GM18505 (cell line): Measurements from ENCODE around the gene SNX24.
A peak's percentile ranks its signal among the peaks of the same experiment; 100 is the strongest.
"Not testable (repeated sequence)": the region's sequence is repeated elsewhere in the genome, so short reads cannot be mapped to it uniquely, and the experiment has no call there.

Source experiments
- ATAC-seq: cut with Tn5 transposase; IDR thresholded peaks from one replicate; pipeline ENCODE4 v1.9.1; 2021; ENCODE audit not compliant: unreplicated experiment
- POLR2A ChIP-seq: IDR thresholded peaks from 4 replicates; pipeline ENCODE4 v1.6.1; 2011; ENCODE audit warnings: borderline replicate concordance; ENCODE audit not compliant: insufficient read depth, insufficient read length; ENCODE audit errors: extremely low read depth

The SNX24 gene

DNA sequence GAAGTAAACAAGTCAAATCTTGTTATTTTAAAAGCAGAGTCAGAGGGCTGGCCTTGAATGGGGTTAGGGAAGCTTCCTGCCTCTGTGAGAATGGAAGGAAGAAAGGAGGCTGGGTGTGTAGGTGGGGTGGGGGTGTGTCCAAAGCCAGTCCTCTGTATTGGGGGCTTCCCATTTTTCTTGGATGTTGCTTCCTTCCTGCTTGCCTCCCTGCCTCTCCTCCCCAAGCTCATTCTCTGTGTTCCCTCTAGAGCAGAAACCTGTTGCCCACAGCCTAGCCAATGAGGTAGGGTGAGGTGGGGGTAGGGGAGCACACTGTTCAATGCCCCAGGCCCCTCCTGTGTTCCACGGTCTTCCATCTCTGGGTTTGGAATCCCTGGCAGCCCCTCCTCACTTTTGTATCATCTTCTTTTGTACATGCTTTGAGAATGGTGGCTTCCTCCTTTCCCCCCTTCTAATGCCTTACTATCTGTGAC lies 39.7 kb downstream of the SNX24 start:
- no peak for ATAC-seq
- TF ChIP-seq POLR2A = no peak

DNA sequence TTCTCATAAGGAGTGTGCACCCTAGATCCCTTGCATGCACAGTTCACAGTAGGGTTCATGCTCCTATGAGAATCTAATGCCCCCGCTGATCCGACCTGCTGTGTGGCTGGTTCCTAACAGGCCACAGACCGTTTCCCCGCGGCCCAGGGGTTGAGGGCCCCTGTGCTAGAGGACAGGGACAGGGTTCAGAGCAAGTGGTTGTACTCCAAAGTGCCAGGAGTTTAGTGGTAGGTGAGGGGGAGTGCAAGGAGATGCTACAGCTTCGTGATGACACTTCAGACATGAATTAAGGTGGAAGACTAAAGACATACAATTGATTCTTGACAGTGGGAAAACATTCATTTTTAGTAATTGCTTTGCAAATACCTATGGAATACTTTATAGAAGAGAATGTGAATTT lies 40.5 kb downstream of the SNX24 start:
- no peak for ATAC-seq

DNA sequence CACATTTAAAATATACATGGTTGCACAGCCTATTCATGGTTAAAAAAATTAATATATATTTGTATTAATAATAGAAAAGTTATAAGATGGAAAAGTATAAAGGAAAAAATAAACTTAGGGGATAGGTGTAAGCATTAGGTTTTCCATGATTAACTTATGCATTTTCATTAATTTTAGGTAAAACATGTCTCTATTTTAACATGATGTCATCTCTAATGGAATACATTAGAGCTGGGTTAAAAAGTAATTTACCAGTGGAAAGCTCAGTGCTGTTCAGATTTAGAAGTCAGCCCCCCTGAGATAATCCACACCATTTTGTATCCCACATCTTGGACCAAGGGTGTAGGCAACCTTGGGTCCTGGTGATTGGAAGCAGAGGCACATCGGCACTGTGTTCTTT lies 49.7 kb downstream of the SNX24 start:
- ATAC-seq = no peak
- TF ChIP-seq POLR2A = no peak

More for the DNA sequence above, 40.5 kb downstream of the SNX24 start:
- TF ChIP-seq POLR2A = no peak

DNA sequence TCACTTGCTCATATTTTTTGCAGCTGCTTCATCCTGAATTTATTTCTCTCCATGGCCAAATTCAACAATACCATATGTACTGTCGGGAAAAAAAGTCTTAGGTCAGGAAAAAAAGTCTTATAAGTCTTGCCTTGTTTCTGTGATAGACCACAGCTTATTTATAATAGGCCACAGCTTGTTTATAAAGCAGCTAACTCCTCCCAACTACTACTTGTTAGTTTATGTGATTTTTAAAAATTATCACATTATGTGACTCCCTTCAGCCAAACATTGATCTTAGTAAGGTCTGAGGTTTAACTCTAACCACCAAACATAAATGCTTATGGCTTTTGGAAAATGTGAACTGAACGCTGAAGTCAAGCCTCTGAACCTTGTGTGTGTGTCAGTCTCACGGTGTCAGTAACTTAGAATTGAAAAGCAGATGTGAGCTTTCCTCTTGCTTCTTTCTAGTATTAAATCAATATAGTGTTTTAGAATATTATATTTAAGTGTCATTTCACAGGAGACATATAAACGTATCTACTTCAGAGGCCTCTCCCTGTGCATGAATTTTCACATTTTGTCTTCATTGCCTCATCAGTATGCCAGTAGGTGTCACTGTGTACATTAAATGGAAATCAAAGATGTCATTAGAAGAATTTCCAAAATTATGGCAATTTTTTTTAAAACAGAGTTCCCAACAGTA lies 51.3 kb downstream of the SNX24 start:
- no peak for TF ChIP-seq POLR2A
- no peak for ATAC-seq

DNA sequence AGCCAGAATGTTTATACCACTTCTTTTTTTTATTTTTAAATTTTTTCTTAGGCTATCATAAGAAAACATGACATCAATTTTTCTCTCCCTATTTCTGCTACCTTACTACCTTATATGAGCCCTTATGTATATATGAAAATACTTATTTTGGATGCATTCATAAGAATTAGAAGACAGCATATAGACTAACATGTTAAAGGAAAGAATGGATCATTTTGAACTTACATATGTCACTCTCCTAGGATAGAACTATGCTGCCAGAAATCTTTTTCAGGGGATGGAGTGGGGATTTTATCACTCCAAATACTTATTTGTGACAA lies 51.8 kb downstream of the SNX24 start:
- TF ChIP-seq POLR2A = no peak

DNA sequence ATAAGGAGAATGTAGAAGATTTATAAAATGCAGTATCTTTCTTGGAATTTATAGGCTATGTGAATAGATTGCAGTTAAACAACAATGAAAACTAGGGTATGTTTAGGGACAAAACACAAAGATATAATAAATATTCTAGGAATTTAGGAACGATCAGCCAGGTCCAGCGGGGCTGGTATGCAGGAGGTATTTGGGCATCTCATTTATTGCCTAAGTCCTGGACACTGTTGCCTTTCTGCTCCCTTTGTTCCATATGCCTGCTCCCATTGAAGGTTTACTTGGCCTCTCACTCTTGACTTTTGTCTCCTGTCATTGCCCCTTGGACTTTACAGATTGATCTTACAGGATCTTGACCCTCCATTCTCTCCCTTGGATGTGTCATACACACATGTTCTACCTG lies 55.9 kb downstream of the SNX24 start:
- TF ChIP-seq POLR2A = no peak
- no peak for ATAC-seq

More for the DNA sequence above, 51.8 kb downstream of the SNX24 start:
- ATAC-seq = no peak

DNA sequence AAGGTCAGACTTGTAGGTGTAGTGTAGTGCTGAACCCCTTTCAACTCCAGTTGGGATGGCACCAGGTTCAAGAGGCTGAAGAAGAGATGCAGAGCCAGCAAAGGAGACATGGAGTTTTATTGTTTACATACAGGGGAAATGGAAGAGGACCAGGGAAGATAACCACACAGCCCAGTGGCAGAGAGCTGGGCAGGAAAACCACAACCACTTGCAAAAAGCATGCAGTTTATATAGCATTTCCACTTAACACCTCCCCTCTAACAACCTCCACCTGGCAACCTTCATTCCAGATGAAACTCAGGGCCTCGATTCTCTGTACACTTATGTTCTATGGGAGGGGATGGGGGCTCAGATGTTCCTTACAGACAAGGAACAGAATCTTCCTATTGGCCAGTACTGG lies 56.9 kb downstream of the SNX24 start:
- no peak for ATAC-seq
- no peak for TF ChIP-seq POLR2A

DNA sequence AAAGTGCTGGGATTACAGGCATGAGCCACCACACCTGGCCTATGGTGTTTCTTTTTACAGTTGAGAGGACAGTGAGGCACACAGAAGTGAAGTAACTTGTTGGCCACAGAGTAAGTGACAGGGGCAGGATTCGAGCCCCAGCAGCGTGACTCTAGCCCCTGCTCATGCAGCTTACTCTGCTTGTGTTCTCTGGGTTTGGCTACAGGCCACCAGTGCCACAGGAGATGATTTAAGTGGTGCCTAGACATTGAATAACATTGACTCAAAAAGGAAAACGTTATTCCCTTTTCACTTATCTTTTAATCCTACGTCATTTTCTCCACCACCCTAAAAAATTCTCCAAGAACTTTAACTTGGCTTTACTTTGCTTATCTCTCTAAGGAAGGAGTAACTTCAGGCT lies 61.4 kb downstream of the SNX24 start:
- no peak for TF ChIP-seq POLR2A
- no peak for ATAC-seq

DNA sequence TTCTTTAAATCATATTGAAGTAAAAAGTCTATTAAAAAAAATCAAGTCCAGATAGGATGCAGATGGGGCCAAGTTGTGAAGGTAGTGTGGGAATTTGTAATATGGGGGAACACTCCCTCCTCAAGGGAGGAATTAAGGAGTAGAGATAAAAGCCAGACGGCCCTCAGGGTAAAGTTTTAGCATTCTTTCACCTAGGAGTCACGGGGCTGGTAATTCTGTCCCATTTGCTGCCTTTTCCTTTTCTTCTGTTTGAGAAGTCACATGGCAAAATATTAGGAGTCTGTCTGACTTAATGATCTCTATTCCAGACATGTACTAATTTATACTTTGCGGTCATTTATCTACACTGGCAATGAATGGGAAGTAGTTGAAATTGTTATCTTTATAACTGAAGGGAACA lies 61.9 kb downstream of the SNX24 start:
- no peak for ATAC-seq
- no peak for TF ChIP-seq POLR2A

DNA sequence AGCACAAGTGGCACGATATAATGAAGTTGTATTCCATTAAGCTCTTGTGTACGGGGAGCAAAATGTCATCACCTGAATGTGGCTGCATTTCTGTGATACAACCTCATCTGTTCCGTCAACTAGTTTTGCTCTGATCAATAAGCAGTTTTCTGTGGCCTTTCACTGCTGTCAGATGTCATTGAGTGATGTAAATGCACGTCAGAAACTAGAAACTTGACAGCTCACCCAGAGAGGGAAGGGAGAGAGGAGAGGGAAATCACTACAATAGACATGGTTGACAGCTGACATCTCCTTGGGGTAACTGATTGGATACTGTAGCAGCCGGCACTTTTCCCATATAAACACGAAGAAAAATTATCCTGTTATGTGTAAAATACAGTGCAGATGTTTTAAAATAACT lies 62.7 kb downstream of the SNX24 start:
- no peak for ATAC-seq
- TF ChIP-seq POLR2A = no peak

DNA sequence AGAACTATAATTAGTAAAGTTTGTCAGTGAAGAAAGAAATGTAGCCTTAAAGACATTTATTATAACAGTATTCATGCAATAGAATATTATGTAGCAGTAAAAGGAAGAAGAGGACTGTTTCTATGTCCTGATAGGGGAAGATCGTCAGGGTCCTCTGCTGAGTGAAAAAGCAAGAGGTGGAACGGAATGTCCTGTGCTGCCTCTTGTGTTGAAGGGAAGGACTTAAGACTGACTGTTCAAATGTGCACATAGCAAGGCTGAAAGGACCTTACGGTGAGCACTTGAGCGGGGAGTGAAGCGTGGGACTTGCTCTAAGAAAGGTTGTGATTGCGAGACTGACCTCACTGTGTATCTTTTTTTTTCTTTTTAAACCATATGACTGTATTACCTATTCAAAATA lies 63.2 kb downstream of the SNX24 start:
- no peak for TF ChIP-seq POLR2A
- no peak for ATAC-seq

DNA sequence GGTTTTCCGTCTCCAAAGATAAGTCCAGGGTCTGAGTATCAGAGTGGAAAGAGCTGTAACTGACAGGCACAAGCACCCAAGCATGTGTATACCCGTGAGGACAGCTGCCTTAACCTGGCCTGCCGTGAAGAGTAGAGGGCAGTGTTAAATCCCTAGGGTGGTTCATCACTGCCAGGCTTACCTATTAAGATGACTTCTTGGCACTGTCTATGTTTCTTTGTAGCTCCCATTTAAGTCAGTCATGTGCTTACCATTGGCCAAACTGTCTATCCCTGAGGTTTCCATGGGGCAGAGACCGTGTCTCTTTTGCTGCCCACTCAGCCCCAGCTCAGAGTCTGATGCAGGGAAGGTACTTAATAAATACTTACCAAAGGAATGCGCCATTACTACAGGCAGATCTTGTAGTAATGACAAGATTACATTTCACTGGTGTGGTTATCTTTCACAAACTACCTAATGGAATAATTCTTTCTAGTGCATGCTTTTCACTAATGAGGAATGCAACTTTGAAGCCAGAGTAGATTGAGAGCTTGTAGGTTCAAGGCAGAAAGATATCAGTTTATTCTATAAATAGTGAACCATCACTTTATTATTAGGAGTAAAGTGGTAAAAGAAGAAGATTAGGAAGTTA lies 64.2 kb downstream of the SNX24 start:
- ATAC-seq = no peak
- TF ChIP-seq POLR2A = no peak

DNA sequence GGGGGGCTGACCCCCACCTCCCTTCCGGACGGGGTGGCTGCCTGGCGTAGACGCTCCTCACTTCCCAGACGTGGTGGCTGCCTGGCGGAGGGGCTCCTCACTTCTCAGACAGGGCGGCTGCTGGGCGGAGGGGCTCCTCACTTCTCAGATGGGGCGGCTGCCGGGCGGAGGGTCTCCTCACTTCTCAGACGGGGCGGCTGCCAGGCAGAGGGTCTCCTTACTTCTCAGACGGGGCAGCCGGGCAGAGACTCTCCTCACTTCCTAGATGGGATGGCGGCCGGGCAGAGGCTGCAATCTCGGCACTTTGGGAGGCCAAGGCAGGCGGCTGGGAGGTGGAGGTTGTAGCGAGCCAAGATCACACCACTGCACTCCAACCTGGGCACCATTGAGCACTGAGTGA lies 68.0 kb downstream of the SNX24 start:
- not testable (repeated sequence) for ATAC-seq

DNA sequence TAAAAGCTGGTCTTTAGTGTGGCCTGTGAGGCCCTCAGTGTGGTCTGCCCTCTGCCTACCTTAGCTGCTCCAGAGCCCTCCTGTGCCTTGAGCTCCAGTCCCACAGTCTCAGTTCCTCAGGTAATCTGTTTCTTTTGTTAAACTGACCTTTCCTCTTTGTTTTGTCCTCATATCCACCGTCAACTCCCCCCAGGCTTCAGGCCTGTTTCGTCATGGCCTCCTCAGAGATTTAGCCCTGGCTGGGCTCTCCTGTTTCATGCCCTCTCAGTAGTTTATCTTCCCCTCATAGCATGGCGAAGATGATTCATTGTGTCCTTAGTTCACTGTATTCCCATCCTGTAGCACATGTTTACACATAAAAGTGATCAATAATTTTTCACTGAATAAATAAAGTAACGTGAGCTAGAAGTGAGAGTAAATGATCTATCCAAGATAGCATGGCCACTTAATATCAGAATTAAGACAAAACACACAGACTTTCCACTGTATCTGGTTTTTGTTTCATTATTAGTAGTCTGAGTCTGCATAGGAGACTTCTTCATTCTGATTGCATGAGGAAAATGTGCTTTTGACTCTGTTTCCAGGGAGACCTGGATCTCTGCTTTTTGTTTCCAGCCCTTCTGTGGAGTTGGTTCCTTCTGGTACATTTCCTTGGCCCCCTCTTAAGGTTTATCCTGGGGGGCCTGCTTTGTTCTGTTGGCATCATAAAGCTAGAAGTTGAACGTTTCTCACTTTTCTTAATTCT lies 70.5 kb downstream of the SNX24 start:
- TF ChIP-seq POLR2A = no peak
- peak; percentile 98 for ATAC-seq

DNA sequence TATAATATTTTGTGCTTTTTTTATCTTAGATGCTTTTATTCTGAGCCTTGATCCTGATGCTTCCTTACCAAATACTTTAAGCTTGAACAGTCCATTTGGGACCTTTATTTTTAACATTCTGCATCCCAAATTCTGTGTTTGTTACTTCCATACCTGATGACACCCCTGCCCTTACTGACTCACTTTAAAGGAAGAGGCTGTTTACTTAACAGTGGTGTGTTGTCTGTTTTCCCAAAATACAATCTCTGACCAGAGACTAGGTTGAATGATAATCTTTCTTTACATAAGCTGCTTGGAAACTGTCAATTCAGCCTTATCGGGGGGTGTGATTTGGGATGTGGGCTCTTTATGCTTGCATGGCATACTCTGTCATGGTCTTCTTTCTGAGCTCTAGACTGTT lies 71.1 kb downstream of the SNX24 start:
- TF ChIP-seq POLR2A = no peak
- ATAC-seq = no peak

DNA sequence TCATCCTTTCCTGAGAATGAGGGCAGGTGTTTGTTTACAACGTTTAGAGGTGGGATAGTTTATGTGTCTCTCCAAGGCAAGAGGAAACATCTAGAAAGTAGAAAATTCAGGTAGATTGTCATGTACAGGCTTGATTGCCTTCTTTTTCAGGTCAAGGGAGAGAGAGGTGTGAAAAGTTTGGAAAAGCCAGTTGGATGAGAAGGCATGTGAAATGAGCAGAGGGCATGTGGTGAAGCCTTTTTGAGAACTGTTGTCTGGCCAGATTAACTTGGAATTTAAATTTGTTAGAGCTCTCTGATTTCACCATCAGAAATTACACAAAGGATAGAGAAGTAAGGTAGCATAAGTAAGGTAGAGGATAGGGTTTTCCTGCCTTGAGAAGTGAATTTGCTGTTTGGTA lies 74.6 kb downstream of the SNX24 start:
- no peak for ATAC-seq
- no peak for TF ChIP-seq POLR2A
